GM18505 (cell line): ENCODE data around the gene SMIM20.

ENCODE experiments used
- ATAC-seq: cut with Tn5 transposase; IDR thresholded peaks from one replicate; pipeline ENCODE4 v1.9.1; 2021; ENCODE audit not compliant: unreplicated experiment
- POLR2A ChIP-seq: IDR thresholded peaks from 4 replicates; pipeline ENCODE4 v1.6.1; 2011; ENCODE audit warnings: borderline replicate concordance; ENCODE audit not compliant: insufficient read depth, insufficient read length; ENCODE audit errors: extremely low read depth

SMIM20 gene

DNA sequence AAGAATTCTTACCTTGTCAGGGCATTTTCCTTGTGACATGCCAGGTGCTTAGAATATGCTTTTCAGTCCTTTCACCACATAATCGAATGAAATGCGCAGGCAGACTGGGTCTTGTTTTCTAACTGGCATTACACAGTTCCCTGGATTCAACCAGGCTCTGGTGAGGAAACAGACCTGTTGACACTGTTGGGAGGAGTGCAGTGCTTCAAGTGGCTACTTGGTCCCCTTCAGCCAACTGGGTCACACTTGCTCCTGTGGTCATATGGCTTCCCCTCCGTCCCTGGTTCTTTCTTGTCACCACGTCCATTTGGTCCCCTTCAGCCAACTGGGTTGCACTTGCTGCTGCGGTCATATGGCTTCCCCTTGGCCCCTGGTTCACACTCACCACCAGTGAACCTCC lies 9.7 kb downstream of the SMIM20 start:
- no peak for TF ChIP-seq POLR2A
- no peak for ATAC-seq

DNA sequence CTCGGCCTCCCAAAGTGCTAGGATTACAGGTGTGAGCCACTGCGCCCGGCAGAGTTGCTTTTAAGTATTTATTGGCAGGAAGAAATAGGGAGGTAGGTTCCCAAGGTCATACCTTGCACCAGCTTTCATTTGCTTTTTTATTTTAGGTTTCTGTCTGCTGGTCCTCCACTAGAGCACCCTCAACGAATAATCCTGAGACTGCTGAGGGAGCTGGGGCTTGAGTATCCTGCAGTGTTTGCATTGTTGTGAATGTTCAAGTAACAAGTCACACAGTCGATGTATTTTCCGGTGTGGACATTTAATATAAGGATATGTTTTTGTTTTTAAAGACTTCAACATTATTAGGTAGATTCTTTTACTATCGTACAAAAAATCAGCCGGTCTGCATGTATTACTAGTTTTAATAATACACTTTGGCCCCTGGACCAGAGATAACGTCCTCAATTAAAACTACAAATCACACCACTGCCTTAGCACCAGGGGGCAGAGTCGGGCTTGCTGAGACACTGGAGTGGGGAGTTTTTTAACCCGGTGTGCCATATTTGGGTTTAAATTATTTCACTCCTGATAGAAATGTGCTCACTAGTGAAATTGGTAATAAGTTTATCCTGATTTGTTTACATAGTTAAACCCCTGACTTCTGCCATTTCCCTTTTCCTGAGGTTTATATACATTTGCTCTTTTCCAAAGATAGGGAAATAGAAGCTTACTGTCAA lies 11.6 kb downstream of the SMIM20 start:
- ATAC-seq: peak; percentile 74
- TF ChIP-seq POLR2A: no peak

DNA sequence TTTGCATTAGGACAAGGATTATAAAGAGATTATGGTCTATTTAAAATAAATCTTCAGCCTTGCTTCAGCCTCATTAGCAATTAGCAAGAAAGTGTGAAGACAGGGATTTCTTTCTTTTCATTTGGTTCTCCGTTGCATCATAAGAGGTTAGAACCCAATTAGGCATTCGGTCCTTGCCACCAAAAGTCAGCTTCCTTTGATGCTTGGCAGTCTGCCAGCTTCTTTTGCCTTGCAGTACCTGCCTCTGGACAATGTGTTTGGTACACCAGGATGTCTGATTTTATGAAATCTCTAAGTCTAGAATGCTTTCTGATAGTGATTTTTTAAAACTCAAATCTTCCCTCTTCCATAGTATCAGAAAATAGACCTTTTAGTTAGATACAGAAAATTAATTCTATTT lies 12.4 kb downstream of the SMIM20 start:
- no peak for ATAC-seq
- TF ChIP-seq POLR2A: no peak

DNA sequence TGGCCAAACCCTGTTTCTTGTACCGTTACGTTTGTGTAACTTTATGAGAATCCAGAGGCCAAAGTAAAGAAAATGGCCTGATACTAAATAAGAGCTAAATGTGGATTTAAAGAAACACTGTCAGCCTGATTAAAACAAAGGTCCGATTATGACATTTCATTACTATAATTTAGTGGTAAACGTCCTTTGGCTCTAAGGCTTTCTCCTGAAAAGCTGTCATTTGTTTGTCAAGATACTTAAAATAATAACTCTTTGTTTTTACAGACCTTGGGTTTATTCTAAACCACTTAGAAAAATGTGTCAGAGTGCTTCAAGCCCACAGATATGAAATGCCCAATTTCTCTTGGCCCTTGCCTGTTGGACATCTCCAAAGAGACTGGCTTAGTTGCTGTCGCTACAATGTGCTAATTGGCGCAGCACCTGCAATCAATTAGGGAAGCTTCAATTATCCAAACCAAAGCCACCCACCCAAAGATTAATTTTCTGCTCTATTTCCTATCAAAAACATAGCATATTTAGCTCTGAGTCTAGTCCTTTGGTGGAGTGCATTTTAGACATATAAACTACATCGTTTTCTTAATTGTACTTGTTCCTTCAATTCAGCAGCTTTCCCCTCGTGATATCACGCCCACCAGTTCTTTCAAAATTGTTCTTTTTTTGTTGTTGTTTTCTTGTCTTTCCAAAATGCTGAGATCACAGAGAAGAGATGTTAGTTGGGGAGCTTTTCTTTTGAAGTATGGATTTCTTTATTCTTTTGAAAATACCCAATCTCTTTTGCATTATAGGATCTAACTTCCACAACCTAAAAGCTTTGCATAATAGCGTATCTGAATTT lies 13.6 kb downstream of the SMIM20 start:
- no peak for ATAC-seq
- TF ChIP-seq POLR2A: no peak

DNA sequence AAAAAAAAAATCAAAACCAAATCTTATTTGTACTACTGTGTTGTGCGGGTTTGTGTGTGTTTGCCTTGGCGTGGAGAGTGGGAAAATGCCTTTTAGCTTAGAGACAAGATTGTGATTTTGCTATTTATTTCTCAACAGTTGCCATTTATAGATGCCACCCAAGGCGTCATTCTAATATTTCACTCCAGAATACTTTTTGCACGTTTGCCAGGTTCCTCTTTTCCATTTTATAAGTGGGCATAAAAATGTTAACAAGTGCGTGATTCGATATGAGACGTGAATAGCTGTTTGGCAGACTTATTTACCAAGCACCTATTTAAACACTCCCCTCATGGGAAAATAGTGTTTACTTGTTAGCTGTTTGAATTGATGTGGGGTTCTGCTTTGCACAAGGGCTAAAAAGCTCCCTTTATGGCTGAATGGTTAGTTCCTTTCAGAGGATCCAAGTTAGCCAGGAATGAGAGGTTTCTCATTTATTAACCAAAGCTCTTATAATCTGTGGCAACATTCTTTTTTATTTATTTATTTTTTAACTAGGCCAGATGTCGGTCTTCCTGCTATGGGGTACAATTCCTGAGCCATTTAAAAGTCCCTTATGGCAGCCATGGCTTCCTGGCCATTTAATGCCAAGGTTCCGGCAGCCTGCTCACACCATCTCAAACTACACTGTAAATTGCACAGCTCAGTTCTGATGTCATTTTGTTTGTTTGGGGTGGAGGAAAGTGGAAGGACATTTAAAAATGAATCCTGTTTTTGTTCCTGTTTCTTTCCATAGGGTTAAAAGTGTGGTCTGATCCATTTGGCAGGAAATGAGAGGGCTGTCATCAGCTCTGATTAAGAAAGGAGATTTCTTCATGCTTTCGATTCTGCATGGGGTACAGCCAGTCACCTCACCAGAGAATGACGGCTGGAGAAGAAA lies 14.6 kb downstream of the SMIM20 start:
- no peak for TF ChIP-seq POLR2A
- no peak for ATAC-seq

DNA sequence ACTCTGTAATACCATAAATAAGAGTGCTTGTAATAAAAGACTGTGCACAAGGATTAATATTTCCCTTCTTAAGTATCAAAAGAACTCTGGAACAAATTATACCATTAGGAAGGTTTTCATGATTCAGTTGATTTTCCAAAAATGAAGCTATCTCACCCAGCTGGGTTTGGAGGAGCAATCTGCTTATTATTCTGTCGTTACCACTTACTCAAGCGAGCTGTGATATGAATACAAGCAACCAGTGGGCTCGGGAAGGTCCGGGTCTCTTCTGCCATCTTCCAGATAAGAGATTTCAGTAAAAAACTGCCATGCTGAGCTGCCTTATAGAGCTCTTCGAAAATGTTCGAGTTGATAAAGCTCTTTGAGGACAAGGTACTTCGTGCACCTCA lies 15.3 kb downstream of the SMIM20 start:
- no peak for ATAC-seq
- no peak for TF ChIP-seq POLR2A

GRCh38 chr4:25930731-25931354 lies 16.8 kb downstream of the SMIM20 start:
- no peak for TF ChIP-seq POLR2A

DNA sequence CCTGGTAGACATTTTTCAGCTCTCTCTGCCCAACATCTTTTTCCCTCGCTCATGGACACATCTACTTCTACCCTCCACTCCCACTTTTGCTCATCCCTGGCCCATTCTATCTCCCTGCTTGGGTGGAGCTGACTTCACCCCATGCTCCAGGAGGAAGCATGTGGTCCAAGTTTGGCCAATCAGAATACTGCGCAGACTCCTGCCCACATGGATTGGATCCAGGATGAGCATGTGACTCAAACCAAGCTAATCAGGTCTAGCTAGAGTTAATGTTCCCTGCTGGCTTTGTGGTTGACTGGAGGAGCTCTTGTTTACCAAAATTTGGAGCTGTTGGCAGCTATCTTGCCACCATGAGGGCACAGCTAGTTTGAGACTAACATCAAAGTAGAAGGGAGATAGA lies 22.7 kb downstream of the SMIM20 start:
- ATAC-seq: no peak
- TF ChIP-seq POLR2A: no peak

More at GRCh38 chr4:25930731-25931354, 16.8 kb downstream of the SMIM20 start:
- ATAC-seq: no peak

- ATAC-seq: no peak
- no peak for TF ChIP-seq POLR2A
These were observed 23.8 kb downstream of the SMIM20 start for GRCh38 chr4:25937801-25938200.

DNA sequence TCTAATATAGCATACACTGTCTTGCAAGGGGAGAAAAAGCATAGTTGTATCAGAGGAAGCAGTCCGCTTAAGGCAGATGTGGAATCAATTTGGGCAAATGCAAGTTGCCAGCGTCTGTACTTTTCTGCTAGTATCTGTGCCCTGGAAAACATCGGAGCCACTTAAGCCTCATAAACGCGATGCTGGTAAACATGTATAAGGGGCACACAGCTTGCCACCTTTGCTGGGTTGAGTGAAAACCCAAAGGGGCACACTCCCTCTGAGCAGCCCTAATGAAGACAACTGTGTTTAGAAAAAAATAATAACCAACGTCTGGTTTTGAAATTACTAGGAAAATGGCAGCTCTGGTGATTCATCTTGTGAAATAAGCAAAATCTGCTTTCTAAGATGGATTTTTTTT lies 24.3 kb downstream of the SMIM20 start:
- no peak for TF ChIP-seq POLR2A
- ATAC-seq: peak; percentile 24

- peak; percentile 79 for ATAC-seq
These were observed 24.8 kb downstream of the SMIM20 start for GRCh38 chr4:25938787-25939186.

DNA sequence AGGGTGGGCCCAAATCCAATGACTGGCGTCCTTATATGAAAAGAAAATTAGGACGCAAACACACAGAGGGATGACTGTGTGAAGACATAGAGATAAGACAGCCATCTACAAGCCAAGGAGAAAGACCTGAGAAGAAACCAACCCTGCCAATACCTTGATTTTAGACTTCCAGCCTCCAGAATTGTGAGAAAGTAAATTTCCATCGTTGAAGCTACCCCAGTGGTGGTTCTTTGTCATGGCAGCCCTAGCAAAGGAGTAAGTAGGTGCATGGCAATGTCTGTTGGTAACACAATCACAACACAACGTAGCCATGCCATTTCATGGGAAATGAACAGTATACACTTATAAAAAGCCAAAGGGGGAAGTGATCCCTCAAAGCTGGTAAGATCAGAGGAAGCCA lies 25.3 kb downstream of the SMIM20 start:
- TF ChIP-seq POLR2A: no peak
- ATAC-seq: no peak

More at GRCh38 chr4:25938787-25939186, 24.8 kb downstream of the SMIM20 start:
- TF ChIP-seq POLR2A: no peak
